GM21526 (cell line): Measurements from ENCODE around the gene SNIP1.
"Not testable (repeated sequence)": the region's sequence is repeated elsewhere in the genome, so short reads cannot be mapped to it uniquely, and the experiment has no call there.

Experiments used
- ATAC-seq: cut with Tn5 transposase; IDR thresholded peaks from one replicate; pipeline ENCODE4 v1.9.1; 2021; ENCODE audit warnings: moderate library complexity; ENCODE audit not compliant: unreplicated experiment, low FRiP score

Gene SNIP1

GRCh38 chr1:37553927-37554808 is at the start of gene SNIP1:
Gene SNIP1 (minus strand): TSS chr1:37554293. CDS start chr1:37554229, 64 bp downstream.
- ATAC-seq = peak; percentile 80

- ATAC-seq = no peak
These were observed 48.9 kb upstream of the SNIP1 start for GRCh38 chr1:37602750-37603694.

GRCh38 chr1:37601441-37601840 is 47.3 kb upstream of the SNIP1 start:
- no peak for ATAC-seq

GRCh38 chr1:37599940-37600339 is 45.8 kb upstream of the SNIP1 start:
- no peak for ATAC-seq

GRCh38 chr1:37596182-37596667 is 42.1 kb upstream of the SNIP1 start:
- no peak for ATAC-seq

GRCh38 chr1:37595440-37596181 is 41.5 kb upstream of the SNIP1 start, which contains the start of gene GNL2:
Gene GNL2 (minus strand): TSS chr1:37595937. CDS start chr1:37595822, 115 bp downstream.
- peak; percentile 95 for ATAC-seq

- no peak for ATAC-seq
These were observed 39.6 kb upstream of the SNIP1 start for GRCh38 chr1:37593726-37594125.

- no peak for ATAC-seq
These were observed 34.8 kb upstream of the SNIP1 start for GRCh38 chr1:37588939-37589338.

- not testable (repeated sequence) for ATAC-seq
These were observed 30.5 kb upstream of the SNIP1 start for GRCh38 chr1:37584544-37584943.

- no peak for ATAC-seq
These were observed 21.6 kb upstream of the SNIP1 start for GRCh38 chr1:37575692-37576091.

- no peak for ATAC-seq
These were observed 20.9 kb upstream of the SNIP1 start for GRCh38 chr1:37574834-37575480.

- no peak for ATAC-seq
These were observed 16.6 kb upstream of the SNIP1 start for GRCh38 chr1:37570528-37571334.

GRCh38 chr1:37567023-37567422 is 12.9 kb upstream of the SNIP1 start:
- ATAC-seq = no peak

- no peak for ATAC-seq
These were observed 10.8 kb upstream of the SNIP1 start for GRCh38 chr1:37564892-37565291.

- no peak for ATAC-seq
These were observed 8.9 kb upstream of the SNIP1 start for GRCh38 chr1:37562984-37563383.

GRCh38 chr1:37561133-37562132 is 7.3 kb upstream of the SNIP1 start:
- ATAC-seq = no peak

GRCh38 chr1:37560401-37561132 is 6.5 kb upstream of the SNIP1 start:
- ATAC-seq = no peak
